ENCODE results near the gene TCAP. TPM values are rescaled to one million over a fixed set of nuclear protein-coding genes. Genes with fewer than 3 reads are reported as not detected.

The TCAP gene
- total RNA-seq, 1 experiment from 2014 or later, result 2.1 TPM

- no peak overlapping the region for H2BK120ac ChIP-seq (ENCODE audit: low read depth, low read length, poor library complexity, severe bottlenecking)
- no peak overlapping the region for H2BK5ac ChIP-seq (ENCODE audit: insufficient read length, low read length)
- H3K4me2 ChIP-seq (ENCODE audit: insufficient read depth, insufficient read length, low read length), result no peak overlapping the region
- H3K23me2 ChIP-seq (ENCODE audit: insufficient read length, low read depth, low read length, poor library complexity, severe bottlenecking), result peaks cover 6% of the 10 kb centered on the region
- Mint-ChIP-seq H3K4me1 (peaks cover 33 to 50% of the 10 kb centered on the region in 2 experiments), H3K9me3 (no peaks in the 10 kb centered on the region; a peak in 1 of 5 replicates), H3K4me3 (0 out of 5 replicates have a peak overlapping the region, but pooled peaks of 1 of the 2 experiments have one; percentile 53), H3K36me3 (ENCODE audit: insufficient read depth in 1 of 3, low read depth in 3 of 3) (peaks cover 4 to 9% (median 6%) of the 10 kb centered on the region in 3 experiments; a peak in 6 of 7 replicates), H3K27ac (no peak overlapping the region), H3K27me3 (ENCODE audit: low read depth) (peaks cover 58% of the 10 kb centered on the region)
- no peak overlapping the region for H2AK5ac ChIP-seq (ENCODE audit: insufficient read length, low read length)
- TF ChIP-seq CTCF (conservative IDR thresholded peaks at IDR 0.05), result peak; percentile 37; the same call in 1 of the 3 replicates
- DNase-seq, result peak; percentile 64
- H3T11ph ChIP-seq (ENCODE audit: low read length), result no peak overlapping the region
- H4K20me1 ChIP-seq (ENCODE audit: control insufficient read depth, insufficient read depth, insufficient read length), result no peaks in the 10 kb centered on the region
- no peaks in the 10 kb centered on the region for H3K79me1 ChIP-seq (ENCODE audit: insufficient read depth, low read depth, low read length, poor library complexity, severe bottlenecking)
- WGBS (ENCODE audit: extremely low coverage, insufficient read length, low lambda C conversion rate), result no CpG with 5 or more reads among the region's 17 CpGs
- H3K9ac ChIP-seq (ENCODE audit: extremely low read depth, insufficient read length, low read length), result no peak overlapping the region
- H2AFZ ChIP-seq (ENCODE audit: low read length), result no peak overlapping the region
- no peak overlapping the region for H2BK20ac ChIP-seq (ENCODE audit: low read depth, low read length, poor library complexity, severe bottlenecking)
- H3K56ac ChIP-seq (ENCODE audit: insufficient read length, low read depth, low read length), result no peak overlapping the region
- H2BK15ac ChIP-seq (ENCODE audit: low read depth, low read length), result no peak overlapping the region
- H2BK12ac ChIP-seq (ENCODE audit: insufficient read length, low read depth, low read length), result no peak overlapping the region
- H3K27me3 ChIP-seq (ENCODE audit: insufficient read depth, low read length), result peaks cover 3% of the 10 kb centered on the region; the same call in 1 of the 2 replicates
- no peak overlapping the region for H3K4ac ChIP-seq (ENCODE audit: low read depth, low read length)
- H4K8ac ChIP-seq (replicated peaks; ENCODE audit: insufficient read length, low read depth, low read length), result no peak overlapping the region
- no peak overlapping the region for H3K18ac ChIP-seq (ENCODE audit: insufficient read length, low read depth, low read length)
- no peaks in the 10 kb centered on the region for H3K79me2 ChIP-seq (ENCODE audit: insufficient read depth, low read length)
- H3K14ac ChIP-seq (ENCODE audit: insufficient read depth, low read length), result no peak overlapping the region
- no peak overlapping the region for H4K91ac ChIP-seq (ENCODE audit: insufficient read length, low read depth, low read length)
- peaks cover 6% of the 10 kb centered on the region; the same call in 1 of the 2 replicates for H3K4me1 ChIP-seq (ENCODE audit: insufficient read depth, low read length)
- H3K9me3 ChIP-seq (ENCODE audit: control insufficient read depth, low read depth, low read length), result no peaks in the 10 kb centered on the region
- no peak overlapping the region for H4K5ac ChIP-seq (ENCODE audit: insufficient read length, low read depth, low read length)
- H3K27ac ChIP-seq (ENCODE audit: insufficient read length, low read depth, low read length), result no peak overlapping the region
- no peak overlapping the region for H3K23ac ChIP-seq (ENCODE audit: insufficient read length, low read depth, low read length)
Observed at GRCh38 chr17:39665642-39666224, 584 bp downstream of the TCAP start.
